ENCODE results near the gene B3GNT8. TPM values are rescaled to one million over a fixed set of nuclear protein-coding genes. Genes with fewer than 3 reads are reported as not detected.

The B3GNT8 gene
- total RNA-seq, 1 experiment from 2014 or later, result 3.7 TPM

GRCh38 chr19:41402010-41402409 is 25.2 kb downstream of the B3GNT8 start:
- no TSS peak for BruUV-seq (replicated peaks)
- Histone ChIP-seq H3K4me1 (0 out of 2 replicates have a peak, but pooled peaks cover 6% of the 10 kb centered on the region), H3K4me3 (ENCODE audit: low read depth, low read length) (no peak overlapping the region), H3K27me3 (replicated peaks; ENCODE audit: control insufficient read depth, insufficient read depth, low read length) (no peaks in the 10 kb centered on the region; the same call in 1 of the 2 replicates), H3K36me3 (ENCODE audit: control insufficient read depth, insufficient read depth, low read length) (no peaks in the 10 kb centered on the region), H3K9me3 (no peaks in the 10 kb centered on the region)
- peaks cover 15% of the 10 kb centered on the region for H3K4me1 Mint-ChIP-seq (ENCODE audit: low read depth, unreplicated experiment)
- intact Hi-C loops (cut with micrococcal nuclease; ENCODE audit: unreplicated experiment), result no loop called here
- DNase-seq, result no peak
- peaks cover 10% of the 10 kb centered on the region for H3K36me3 Mint-ChIP-seq (ENCODE audit: insufficient read depth, unreplicated experiment)
- POLR2A ChIA-PET, result no interaction called here
- H3K27me3 Mint-ChIP-seq (ENCODE audit: insufficient read depth, unreplicated experiment), result no peaks in the 10 kb centered on the region
- no peak for TF ChIP-seq CTCF (IDR thresholded peaks at IDR 0.05; ENCODE audit: insufficient read depth in 1 of 2, low read depth in 1 of 2, low read length in 1 of 2, severe bottlenecking in 1 of 2, unreplicated experiment in 1 of 2)
- H3K9me3 Mint-ChIP-seq (ENCODE audit: unreplicated experiment), result no peaks in the 10 kb centered on the region
- CTCF ChIA-PET, result interaction anchor here (0.8 kb wide), 1 partner anchor 47 kb away, joined by 3 read pairs; no protein-coding TSS in a partner anchor
- H3K4me3 Mint-ChIP-seq (ENCODE audit: unreplicated experiment), result no peak overlapping the region
- H3K27ac Mint-ChIP-seq (ENCODE audit: unreplicated experiment), result no peak overlapping the region

DNA sequence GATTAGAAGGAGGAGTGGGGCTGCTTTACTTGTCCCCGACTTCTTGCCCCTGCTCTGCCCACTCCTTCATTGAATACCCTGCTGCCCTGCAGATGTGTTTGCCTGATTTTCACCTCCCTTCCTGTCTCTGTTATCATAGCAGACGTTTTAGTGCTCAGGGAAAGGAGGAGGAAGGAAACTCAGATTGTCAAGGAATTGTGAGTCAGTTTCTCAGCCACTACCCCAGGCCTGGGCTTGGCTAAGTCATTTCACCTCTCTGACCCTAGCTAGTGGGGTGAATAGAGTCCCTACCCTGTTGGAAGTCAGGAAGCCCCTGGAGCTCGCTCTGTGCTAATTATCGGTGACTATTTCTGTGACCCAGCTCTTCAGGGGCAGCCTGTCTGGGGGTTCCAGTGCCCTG is 25.7 kb downstream of the B3GNT8 start:
- TF ChIP-seq CTCF (IDR thresholded peaks at IDR 0.05; ENCODE audit: insufficient read depth in 1 of 2, low read depth in 1 of 2, low read length in 1 of 2, severe bottlenecking in 1 of 2, unreplicated experiment in 1 of 2), result no peak
- intact Hi-C loops (cut with micrococcal nuclease; ENCODE audit: unreplicated experiment), result no loop called here
- CTCF ChIA-PET, result interaction anchor here (0.8 kb wide), 1 partner anchor 48 kb away, joined by 3 read pairs; no protein-coding TSS in a partner anchor

GRCh38 chr19:41399525-41399924 is 27.6 kb downstream of the B3GNT8 start:
- DNase-seq, result no peak
- H3K27ac Mint-ChIP-seq (ENCODE audit: unreplicated experiment), result no peak overlapping the region
- no peaks in the 10 kb centered on the region for H3K27me3 Mint-ChIP-seq (ENCODE audit: insufficient read depth, unreplicated experiment)
- Histone ChIP-seq H3K9me3 (no peaks in the 10 kb centered on the region), H3K4me1 (0 out of 2 replicates have a peak, but pooled peaks cover 6% of the 10 kb centered on the region), H3K36me3 (ENCODE audit: control insufficient read depth, insufficient read depth, low read length) (no peaks in the 10 kb centered on the region), H3K4me3 (ENCODE audit: low read depth, low read length) (no peak overlapping the region), H3K27me3 (replicated peaks; ENCODE audit: control insufficient read depth, insufficient read depth, low read length) (no peaks in the 10 kb centered on the region; the same call in 1 of the 2 replicates)
- CTCF ChIA-PET, result no interaction called here
- peaks cover 15% of the 10 kb centered on the region for H3K4me1 Mint-ChIP-seq (ENCODE audit: low read depth, unreplicated experiment)
- POLR2A ChIA-PET, result interaction anchor here (1.4 kb wide), 1 partner anchor 10 kb away, joined by 3 read pairs; no protein-coding TSS in a partner anchor
- no TSS peak for BruUV-seq (replicated peaks)
- intact Hi-C loops (cut with micrococcal nuclease; ENCODE audit: unreplicated experiment), result no loop called here
- H3K36me3 Mint-ChIP-seq (ENCODE audit: insufficient read depth, unreplicated experiment), result peaks cover 10% of the 10 kb centered on the region
- no peak for TF ChIP-seq CTCF (IDR thresholded peaks at IDR 0.05; ENCODE audit: insufficient read depth in 1 of 2, low read depth in 1 of 2, low read length in 1 of 2, severe bottlenecking in 1 of 2, unreplicated experiment in 1 of 2)
- H3K9me3 Mint-ChIP-seq (ENCODE audit: unreplicated experiment), result no peaks in the 10 kb centered on the region
- peak overlapping the region; percentile 44 for H3K4me3 Mint-ChIP-seq (ENCODE audit: unreplicated experiment)

More for the DNA sequence above, 25.7 kb downstream of the B3GNT8 start:
- Mint-ChIP-seq H3K4me3 (ENCODE audit: unreplicated experiment) (no peak overlapping the region), H3K36me3 (ENCODE audit: insufficient read depth, unreplicated experiment) (peaks cover 10% of the 10 kb centered on the region), H3K27ac (ENCODE audit: unreplicated experiment) (no peak overlapping the region), H3K27me3 (ENCODE audit: insufficient read depth, unreplicated experiment) (no peaks in the 10 kb centered on the region), H3K4me1 (ENCODE audit: low read depth, unreplicated experiment) (peaks cover 15% of the 10 kb centered on the region), H3K9me3 (ENCODE audit: unreplicated experiment) (no peaks in the 10 kb centered on the region)
- Histone ChIP-seq H3K4me1 (0 out of 2 replicates have a peak, but pooled peaks cover 6% of the 10 kb centered on the region), H3K4me3 (ENCODE audit: low read depth, low read length) (no peak overlapping the region), H3K27me3 (replicated peaks; ENCODE audit: control insufficient read depth, insufficient read depth, low read length) (no peaks in the 10 kb centered on the region; the same call in 1 of the 2 replicates), H3K36me3 (ENCODE audit: control insufficient read depth, insufficient read depth, low read length) (no peaks in the 10 kb centered on the region), H3K9me3 (no peaks in the 10 kb centered on the region)
- BruUV-seq (replicated peaks), result no TSS peak
- no peak for DNase-seq
- POLR2A ChIA-PET, result no interaction called here

Data from Caco-2 (cell line).